ENCODE data around the gene TMEM225B.
"Not testable (repeated sequence)": the region's sequence is repeated elsewhere in the genome, so short reads cannot be mapped to it uniquely, and the experiment has no call there.

TMEM225B gene

GRCh38 chr7:99654626-99655025 lies 56.6 kb downstream of the TMEM225B start:
- DNase-seq (ENCODE audit: low read depth), result not testable (repeated sequence)

DNA sequence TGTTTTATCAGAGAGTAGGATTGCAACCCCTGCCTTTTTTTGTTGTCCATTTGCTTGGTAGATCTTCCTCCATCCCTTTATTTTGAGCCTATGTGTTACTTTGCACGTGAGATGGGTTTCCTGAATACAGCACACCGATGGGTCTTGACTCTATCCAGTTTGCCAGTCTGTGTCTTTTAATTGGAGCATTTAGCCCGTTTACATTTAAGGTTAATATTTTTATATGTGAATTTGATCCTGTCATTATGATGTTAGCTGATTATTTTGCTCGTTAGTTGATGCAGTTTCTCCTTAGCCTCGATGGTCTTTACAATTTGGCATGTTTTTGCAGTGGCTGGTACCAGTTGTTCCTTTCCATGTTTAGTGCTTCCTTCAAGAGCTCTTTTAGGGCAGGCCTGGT lies 59.8 kb downstream of the TMEM225B start:
- DNase-seq (ENCODE audit: low read depth), result not testable (repeated sequence)
